Measurements from ENCODE around the gene GALNT13.

DNA sequence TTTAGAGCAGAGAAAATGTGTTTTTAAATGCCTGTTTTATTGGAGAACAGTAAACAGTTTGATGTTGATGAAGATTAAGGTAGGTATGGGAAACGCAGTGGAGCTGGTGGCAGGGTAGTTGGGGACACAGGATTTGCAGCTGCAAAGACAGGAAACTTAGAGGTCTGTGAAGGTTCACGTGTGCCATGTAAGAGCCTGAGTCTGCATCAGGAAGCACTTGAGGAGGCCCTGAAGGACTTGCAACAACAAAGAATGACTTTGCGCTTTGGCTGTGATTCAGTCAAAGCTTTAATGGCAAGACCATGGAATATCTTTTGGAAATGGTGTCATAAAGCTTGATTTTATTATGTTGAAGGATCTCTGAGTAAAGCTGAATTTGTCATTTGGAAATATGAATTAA is 479.2 kb downstream of the GALNT13 start:
- TF ChIP-seq, protein P1, sequence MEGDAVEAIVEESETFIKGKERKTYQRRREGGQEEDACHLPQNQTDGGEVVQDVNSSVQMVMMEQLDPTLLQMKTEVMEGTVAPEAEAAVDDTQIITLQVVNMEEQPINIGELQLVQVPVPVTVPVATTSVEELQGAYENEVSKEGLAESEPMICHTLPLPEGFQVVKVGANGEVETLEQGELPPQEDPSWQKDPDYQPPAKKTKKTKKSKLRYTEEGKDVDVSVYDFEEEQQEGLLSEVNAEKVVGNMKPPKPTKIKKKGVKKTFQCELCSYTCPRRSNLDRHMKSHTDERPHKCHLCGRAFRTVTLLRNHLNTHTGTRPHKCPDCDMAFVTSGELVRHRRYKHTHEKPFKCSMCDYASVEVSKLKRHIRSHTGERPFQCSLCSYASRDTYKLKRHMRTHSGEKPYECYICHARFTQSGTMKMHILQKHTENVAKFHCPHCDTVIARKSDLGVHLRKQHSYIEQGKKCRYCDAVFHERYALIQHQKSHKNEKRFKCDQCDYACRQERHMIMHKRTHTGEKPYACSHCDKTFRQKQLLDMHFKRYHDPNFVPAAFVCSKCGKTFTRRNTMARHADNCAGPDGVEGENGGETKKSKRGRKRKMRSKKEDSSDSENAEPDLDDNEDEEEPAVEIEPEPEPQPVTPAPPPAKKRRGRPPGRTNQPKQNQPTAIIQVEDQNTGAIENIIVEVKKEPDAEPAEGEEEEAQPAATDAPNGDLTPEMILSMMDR (IDR thresholded peaks at IDR 0.05): no peak
- TF ChIP-seq POLR2A (IDR thresholded peaks at IDR 0.05): no peak
